Measurements from ENCODE around the gene PDLIM3.
A peak's percentile ranks its signal among the peaks of the same experiment; 100 is the strongest.
"Not testable (repeated sequence)": the region's sequence is repeated elsewhere in the genome, so short reads cannot be mapped to it uniquely, and the experiment has no call there.

The PDLIM3 gene

DNA sequence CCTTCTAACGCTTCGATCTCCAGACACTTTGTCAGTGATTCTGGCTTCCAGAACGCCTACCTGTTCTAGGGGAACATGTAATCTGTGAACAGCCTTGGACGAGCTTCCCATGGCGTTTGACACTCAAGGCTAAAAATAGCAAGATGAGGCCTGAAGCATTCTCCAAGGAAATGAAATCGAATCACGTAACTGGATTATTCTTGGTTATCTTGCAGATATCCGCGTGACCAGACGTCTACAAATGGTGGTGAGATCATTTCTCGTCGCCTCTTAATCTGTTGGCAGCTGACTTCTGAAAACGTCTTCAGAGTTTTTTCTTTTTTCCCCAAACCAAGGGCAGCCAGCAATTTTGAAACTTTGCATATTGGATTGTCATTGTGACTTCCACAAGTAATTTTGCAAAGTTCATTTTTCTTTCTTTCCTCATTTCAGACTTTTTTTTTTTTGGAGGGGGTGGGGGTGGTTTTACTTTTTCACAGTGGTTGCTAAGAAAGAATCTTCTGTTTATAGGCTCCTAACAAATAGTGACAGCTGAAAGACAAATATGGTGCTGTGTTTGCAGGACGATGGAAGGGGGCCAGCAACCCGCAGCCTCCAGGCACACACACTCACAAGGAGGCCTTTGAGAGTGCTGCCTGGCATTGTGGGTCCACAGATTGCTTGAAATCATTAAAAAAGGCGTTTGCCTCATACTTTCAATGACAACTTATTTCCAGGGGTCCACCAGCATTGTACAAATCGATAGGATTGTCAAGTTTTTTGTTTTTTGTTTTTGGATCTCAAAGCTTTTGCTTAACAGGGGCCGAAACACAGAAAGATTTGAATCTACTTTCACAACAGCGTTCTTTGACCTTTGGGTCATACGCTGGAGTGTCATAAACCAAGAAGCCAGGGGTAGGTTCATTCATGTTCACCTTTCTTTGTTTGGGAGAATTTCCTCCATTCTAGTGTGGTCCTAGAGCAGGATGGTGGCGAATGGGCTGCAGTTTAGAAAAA is 32.4 kb upstream of the PDLIM3 start:
- Histone ChIP-seq H3K36me3 (ENCODE audit: control insufficient read depth in 1 of 2, insufficient read depth in 2 of 2, low read length in 2 of 2) (no peaks in the 10 kb centered on the region), H3K9me3 (ENCODE audit: control insufficient read depth in 1 of 2, low read length in 2 of 2) (no peaks in the 10 kb centered on the region), H3K4me1 (ENCODE audit: control insufficient read depth in 1 of 2, insufficient read depth in 2 of 2, low read length in 2 of 2) (peaks cover 8 to 22% of the 10 kb centered on the region in 2 donors), H3K4me3 (ENCODE audit: low read depth in 1 of 2, low read length in 2 of 2) (no peak overlapping the region), H3K9ac (ENCODE audit: low read depth in 1 of 2, low read length in 2 of 2) (peak overlapping the region in 1 of 2 donors; percentile 13), H3K27ac (ENCODE audit: low read depth, low read length) (peak overlapping the region; percentile 23), H3K27me3 (ENCODE audit: control insufficient read depth in 1 of 2, insufficient read depth in 2 of 2, low read length in 2 of 2) (no peaks in the 10 kb centered on the region)

DNA sequence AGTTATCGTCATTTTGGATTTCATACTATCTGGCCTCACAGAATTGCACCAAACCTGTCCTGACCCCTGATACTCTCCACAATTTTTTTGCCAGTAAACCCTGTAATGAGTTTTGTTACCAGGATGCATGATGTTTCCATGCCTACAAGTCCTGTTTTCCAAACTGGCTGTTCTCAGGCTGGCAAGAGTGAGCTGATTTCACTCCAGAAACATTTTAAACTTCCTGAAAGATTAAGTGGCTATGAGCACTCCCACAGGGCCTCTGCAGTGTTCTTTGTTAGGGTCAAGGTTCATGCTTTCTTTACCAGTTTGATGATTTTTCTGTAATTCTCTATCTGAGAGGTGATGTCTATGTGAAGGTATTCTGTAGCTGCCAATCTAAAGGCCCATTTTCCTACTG is 31.7 kb upstream of the PDLIM3 start:
- Histone ChIP-seq H3K27me3 (ENCODE audit: control insufficient read depth in 1 of 2, insufficient read depth in 2 of 2, low read length in 2 of 2) (no peaks in the 10 kb centered on the region), H3K27ac (ENCODE audit: low read depth, low read length) (peak overlapping the region; percentile 55), H3K9me3 (ENCODE audit: control insufficient read depth in 1 of 2, low read length in 2 of 2) (no peaks in the 10 kb centered on the region), H3K4me3 (ENCODE audit: low read depth in 1 of 2, low read length in 2 of 2) (no peak overlapping the region), H3K9ac (ENCODE audit: low read depth in 1 of 2, low read length in 2 of 2) (peak overlapping the region in 1 of 2 donors; percentile 13), H3K36me3 (ENCODE audit: control insufficient read depth in 1 of 2, insufficient read depth in 2 of 2, low read length in 2 of 2) (no peaks in the 10 kb centered on the region), H3K4me1 (ENCODE audit: control insufficient read depth in 1 of 2, insufficient read depth in 2 of 2, low read length in 2 of 2) (peaks cover 8 to 22% of the 10 kb centered on the region in 2 donors)

DNA sequence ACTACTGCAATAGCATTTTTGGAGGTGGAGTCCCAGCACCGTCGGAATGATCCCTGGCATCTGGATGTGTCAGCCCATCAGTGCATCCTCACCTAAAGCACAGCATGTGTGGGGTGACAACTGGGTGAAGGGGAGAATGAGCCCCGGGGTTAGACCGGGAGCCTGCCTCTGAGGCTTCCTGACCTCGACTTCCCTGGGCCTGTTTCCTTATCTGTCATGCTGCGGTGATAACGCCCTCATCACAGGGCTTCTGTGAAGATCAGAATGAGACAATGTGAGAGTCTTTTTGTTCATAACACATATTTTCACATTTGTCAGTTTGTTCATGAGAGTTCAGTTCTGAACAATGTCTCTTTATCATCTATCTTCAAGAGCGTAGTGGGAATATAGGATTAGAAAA is 31.1 kb upstream of the PDLIM3 start:
- H3K27ac ChIP-seq (ENCODE audit: low read depth, low read length): peak overlapping the region; percentile 55
- H3K4me1 ChIP-seq (ENCODE audit: control insufficient read depth in 1 of 2, insufficient read depth in 2 of 2, low read length in 2 of 2): peaks cover 8 to 22% of the 10 kb centered on the region in 2 donors
- no peak overlapping the region for H3K4me3 ChIP-seq (ENCODE audit: low read depth in 1 of 2, low read length in 2 of 2)
- H3K9me3 ChIP-seq (ENCODE audit: control insufficient read depth in 1 of 2, low read length in 2 of 2): no peaks in the 10 kb centered on the region
- no peaks in the 10 kb centered on the region for H3K27me3 ChIP-seq (ENCODE audit: control insufficient read depth in 1 of 2, insufficient read depth in 2 of 2, low read length in 2 of 2)
- H3K36me3 ChIP-seq (ENCODE audit: control insufficient read depth in 1 of 2, insufficient read depth in 2 of 2, low read length in 2 of 2): no peaks in the 10 kb centered on the region
- no peak overlapping the region for H3K9ac ChIP-seq (ENCODE audit: low read depth in 1 of 2, low read length in 2 of 2)

DNA sequence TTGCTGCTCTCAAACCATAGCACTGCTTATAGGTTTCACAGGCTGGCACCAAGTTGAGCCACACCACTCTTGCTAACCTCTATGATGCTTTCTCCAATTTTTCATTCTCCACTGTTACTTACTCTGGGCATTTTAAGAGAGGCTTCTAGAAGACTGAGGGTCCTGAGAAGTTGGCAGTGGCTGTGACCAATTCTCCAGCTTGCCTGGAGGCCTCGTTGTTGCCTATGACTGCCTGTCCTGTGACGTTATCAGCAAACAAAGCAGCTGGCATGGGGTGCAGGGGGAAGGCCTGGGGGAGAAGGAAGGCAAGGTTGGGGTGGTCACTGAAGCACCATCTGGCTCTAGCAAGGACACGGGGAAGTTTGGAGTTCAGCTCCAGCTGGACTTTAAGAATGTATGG is 30.4 kb upstream of the PDLIM3 start:
- Histone ChIP-seq H3K4me3 (ENCODE audit: low read depth in 1 of 2, low read length in 2 of 2) (no peak overlapping the region), H3K36me3 (ENCODE audit: control insufficient read depth in 1 of 2, insufficient read depth in 2 of 2, low read length in 2 of 2) (no peaks in the 10 kb centered on the region), H3K9ac (ENCODE audit: low read depth in 1 of 2, low read length in 2 of 2) (no peak overlapping the region), H3K9me3 (ENCODE audit: control insufficient read depth in 1 of 2, low read length in 2 of 2) (no peaks in the 10 kb centered on the region), H3K27ac (ENCODE audit: low read depth, low read length) (no peak overlapping the region), H3K4me1 (ENCODE audit: control insufficient read depth in 1 of 2, insufficient read depth in 2 of 2, low read length in 2 of 2) (peaks cover 8 to 22% of the 10 kb centered on the region in 2 donors), H3K27me3 (ENCODE audit: control insufficient read depth in 1 of 2, insufficient read depth in 2 of 2, low read length in 2 of 2) (no peaks in the 10 kb centered on the region)

DNA sequence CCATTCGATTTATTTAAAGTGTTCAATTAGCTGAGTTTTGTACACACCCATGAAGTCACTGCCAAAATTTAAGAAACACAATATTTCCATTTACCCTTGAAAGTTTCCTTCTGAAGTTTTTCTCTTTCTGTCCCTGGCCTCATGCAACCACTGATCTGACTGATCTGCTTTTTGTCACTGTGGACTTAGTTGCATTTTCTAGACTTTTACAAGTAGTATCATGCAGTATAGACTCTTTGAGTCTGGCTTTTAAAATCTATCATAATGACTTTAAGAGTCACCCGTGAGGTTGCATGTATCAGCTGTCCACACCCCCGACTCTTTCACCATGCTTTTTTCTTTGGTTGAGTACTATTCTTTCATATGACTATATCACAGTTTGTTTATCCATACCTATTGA is 29.0 kb upstream of the PDLIM3 start:
- Histone ChIP-seq H3K9ac (ENCODE audit: low read depth in 1 of 2, low read length in 2 of 2) (no peak overlapping the region), H3K27ac (ENCODE audit: low read depth, low read length) (no peak overlapping the region), H3K9me3 (ENCODE audit: control insufficient read depth in 1 of 2, low read length in 2 of 2) (no peaks in the 10 kb centered on the region), H3K4me3 (ENCODE audit: low read depth in 1 of 2, low read length in 2 of 2) (no peak overlapping the region), H3K27me3 (ENCODE audit: control insufficient read depth in 1 of 2, insufficient read depth in 2 of 2, low read length in 2 of 2) (no peaks in the 10 kb centered on the region), H3K4me1 (ENCODE audit: control insufficient read depth in 1 of 2, insufficient read depth in 2 of 2, low read length in 2 of 2) (peaks cover 8 to 22% of the 10 kb centered on the region in 2 donors), H3K36me3 (ENCODE audit: control insufficient read depth in 1 of 2, insufficient read depth in 2 of 2, low read length in 2 of 2) (no peaks in the 10 kb centered on the region)

DNA sequence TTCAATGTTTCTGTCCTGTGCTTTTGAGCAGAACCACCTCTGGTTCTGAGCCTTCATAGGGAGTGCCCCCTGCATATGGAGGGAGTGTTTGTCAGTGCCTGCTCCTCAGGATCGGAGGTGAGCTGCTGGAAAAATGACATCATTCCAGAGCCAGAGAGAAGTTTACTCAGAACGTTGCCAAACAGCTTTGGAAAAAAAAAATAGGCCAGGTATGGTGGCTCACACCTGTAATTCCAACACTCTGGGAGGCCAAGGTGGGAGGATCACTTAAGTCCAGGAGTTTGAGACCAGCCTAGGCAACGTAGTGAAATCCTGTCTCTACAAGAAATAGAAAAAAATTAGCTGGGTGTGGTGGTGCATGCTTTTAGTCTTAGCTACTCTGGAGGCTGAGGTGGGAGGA is 27.2 kb upstream of the PDLIM3 start:
- Histone ChIP-seq H3K9ac (ENCODE audit: low read depth in 1 of 2, low read length in 2 of 2) (no peak overlapping the region), H3K36me3 (ENCODE audit: control insufficient read depth in 1 of 2, insufficient read depth in 2 of 2, low read length in 2 of 2) (no peaks in the 10 kb centered on the region), H3K27ac (ENCODE audit: low read depth, low read length) (no peak overlapping the region), H3K4me1 (ENCODE audit: control insufficient read depth in 1 of 2, insufficient read depth in 2 of 2, low read length in 2 of 2) (peaks cover 8 to 11% of the 10 kb centered on the region in 2 donors), H3K27me3 (ENCODE audit: control insufficient read depth in 1 of 2, insufficient read depth in 2 of 2, low read length in 2 of 2) (no peaks in the 10 kb centered on the region), H3K4me3 (ENCODE audit: low read depth in 1 of 2, low read length in 2 of 2) (no peak overlapping the region), H3K9me3 (ENCODE audit: control insufficient read depth in 1 of 2, low read length in 2 of 2) (no peaks in the 10 kb centered on the region)

DNA sequence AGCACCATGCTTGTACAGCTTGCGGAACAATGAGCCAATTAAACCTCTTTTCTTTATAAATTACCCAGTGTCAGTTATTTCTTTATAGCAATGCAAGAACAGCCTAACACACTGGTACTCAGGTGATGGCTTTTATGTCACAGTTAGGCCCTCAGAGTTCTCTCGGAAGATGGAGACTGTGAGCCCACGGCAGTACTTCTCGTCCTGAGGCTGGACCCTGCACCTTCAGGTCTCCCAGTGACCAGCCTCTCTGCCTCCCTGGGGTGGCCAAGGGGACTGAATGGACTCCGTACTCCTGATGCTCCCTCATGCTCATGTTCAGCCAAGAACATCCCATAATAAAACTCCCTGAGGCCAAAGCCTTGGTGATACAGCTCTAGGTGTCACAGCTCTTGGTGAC is 25.0 kb upstream of the PDLIM3 start:
- Histone ChIP-seq H3K9ac (ENCODE audit: low read depth in 1 of 2, low read length in 2 of 2) (no peak overlapping the region), H3K36me3 (ENCODE audit: control insufficient read depth in 1 of 2, insufficient read depth in 2 of 2, low read length in 2 of 2) (no peaks in the 10 kb centered on the region), H3K27ac (ENCODE audit: low read depth, low read length) (no peak overlapping the region), H3K4me1 (ENCODE audit: control insufficient read depth in 1 of 2, insufficient read depth in 2 of 2, low read length in 2 of 2) (no peaks in the 10 kb centered on the region), H3K9me3 (ENCODE audit: control insufficient read depth in 1 of 2, low read length in 2 of 2) (no peaks in the 10 kb centered on the region), H3K4me3 (ENCODE audit: low read depth in 1 of 2, low read length in 2 of 2) (no peak overlapping the region), H3K27me3 (ENCODE audit: control insufficient read depth in 1 of 2, insufficient read depth in 2 of 2, low read length in 2 of 2) (no peaks in the 10 kb centered on the region)

DNA sequence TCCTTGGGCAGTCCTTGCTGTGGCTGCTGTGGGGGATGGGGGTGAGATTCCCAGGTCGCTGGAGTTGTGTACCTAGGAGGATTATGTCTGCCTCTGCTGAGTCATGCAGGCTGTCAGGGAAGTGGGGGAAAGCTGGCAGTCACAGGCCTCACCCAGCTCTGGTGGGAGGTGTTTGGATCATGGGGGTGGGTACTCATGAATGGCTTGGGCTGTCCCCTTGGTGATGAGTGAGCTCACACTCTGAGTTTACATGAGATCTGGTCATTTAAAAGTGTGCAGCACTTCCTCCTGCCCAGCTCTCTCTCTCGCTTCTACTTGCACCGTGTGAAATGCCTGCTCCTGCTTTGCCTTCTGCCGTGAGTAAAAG is 24.6 kb upstream of the PDLIM3 start:
- Histone ChIP-seq H3K9me3 (ENCODE audit: control insufficient read depth in 1 of 2, low read length in 2 of 2) (no peaks in the 10 kb centered on the region), H3K27ac (ENCODE audit: low read depth, low read length) (no peak overlapping the region), H3K9ac (ENCODE audit: low read depth in 1 of 2, low read length in 2 of 2) (no peak overlapping the region), H3K4me1 (ENCODE audit: control insufficient read depth in 1 of 2, insufficient read depth in 2 of 2, low read length in 2 of 2) (no peaks in the 10 kb centered on the region), H3K4me3 (ENCODE audit: low read depth in 1 of 2, low read length in 2 of 2) (no peak overlapping the region), H3K27me3 (ENCODE audit: control insufficient read depth in 1 of 2, insufficient read depth in 2 of 2, low read length in 2 of 2) (no peaks in the 10 kb centered on the region), H3K36me3 (ENCODE audit: control insufficient read depth in 1 of 2, insufficient read depth in 2 of 2, low read length in 2 of 2) (no peaks in the 10 kb centered on the region)

DNA sequence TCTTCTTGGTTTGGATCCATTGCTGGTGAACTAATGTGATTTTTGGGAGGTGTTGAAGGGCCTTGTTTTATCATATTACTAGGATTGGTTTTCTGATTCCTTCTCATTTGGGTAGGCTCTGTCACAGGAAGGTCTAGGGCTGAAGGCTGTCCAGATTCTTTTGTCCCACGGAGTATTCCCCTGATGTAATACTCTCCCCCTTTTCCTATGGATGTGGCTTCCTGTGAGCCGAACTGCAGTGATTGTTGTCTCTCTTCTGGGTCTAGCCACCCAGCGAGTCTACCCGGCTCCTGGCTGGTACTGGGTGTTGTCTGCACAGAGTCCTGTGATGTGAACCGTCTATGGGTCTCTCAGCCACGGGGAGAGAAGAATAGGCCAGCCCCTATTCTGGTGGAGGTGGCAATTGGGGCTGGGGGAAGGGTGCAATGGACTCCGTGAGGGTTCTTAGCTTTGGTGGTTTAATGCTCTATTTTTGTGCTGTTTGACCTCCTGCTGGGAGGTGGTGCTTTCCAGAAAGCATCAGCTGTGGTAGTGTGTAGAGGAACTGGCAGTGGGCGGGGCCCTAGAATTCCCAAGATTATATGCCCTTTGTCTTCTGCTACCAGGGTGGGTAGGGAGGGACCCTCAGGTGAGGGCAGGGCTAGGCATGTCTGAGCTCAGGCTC is 24.1 kb upstream of the PDLIM3 start:
- not testable (repeated sequence) for H3K36me3 ChIP-seq (ENCODE audit: control insufficient read depth in 1 of 2, insufficient read depth in 2 of 2, low read length in 2 of 2); H3K27ac ChIP-seq (ENCODE audit: low read depth, low read length); H3K9ac ChIP-seq (ENCODE audit: low read depth in 1 of 2, low read length in 2 of 2); H3K9me3 ChIP-seq (ENCODE audit: control insufficient read depth in 1 of 2, low read length in 2 of 2); H3K27me3 ChIP-seq (ENCODE audit: control insufficient read depth in 1 of 2, insufficient read depth in 2 of 2, low read length in 2 of 2); H3K4me3 ChIP-seq (ENCODE audit: low read depth in 1 of 2, low read length in 2 of 2); H3K4me1 ChIP-seq (ENCODE audit: control insufficient read depth in 1 of 2, insufficient read depth in 2 of 2, low read length in 2 of 2)

DNA sequence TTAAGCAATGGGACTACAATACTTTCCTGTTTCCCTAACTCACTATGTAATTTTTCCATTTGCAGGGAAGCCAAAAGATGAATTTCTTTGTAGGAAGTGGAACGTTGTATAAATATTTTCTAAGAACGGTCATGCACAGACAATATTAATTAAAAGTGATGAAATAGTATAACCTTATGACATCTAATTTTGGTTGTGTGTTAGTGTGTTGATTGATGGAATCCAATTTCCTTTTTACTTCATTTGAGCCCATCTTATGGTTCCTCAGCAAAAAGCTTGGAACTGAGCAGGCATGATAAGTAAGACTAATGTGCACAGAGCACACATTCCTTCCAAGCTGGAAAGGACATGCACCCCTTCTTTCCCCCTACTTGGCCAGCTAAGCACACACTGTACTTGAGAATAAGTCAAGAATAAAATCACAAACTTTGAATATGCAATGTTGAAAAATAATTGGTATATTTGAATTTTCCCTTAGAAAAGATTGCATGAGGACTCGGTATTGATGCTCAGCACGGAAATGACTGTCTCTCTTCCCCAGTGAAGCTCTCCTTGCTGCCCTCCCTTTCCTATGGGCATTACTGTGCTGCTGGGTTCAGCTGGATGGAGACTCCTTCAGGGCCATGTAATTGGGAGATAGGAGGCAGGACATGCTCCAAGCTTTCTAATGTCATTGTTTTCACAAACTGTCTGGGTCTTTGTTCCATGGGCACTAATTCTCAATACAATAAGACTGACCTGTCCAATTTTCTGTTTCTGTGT is 19.2 kb upstream of the PDLIM3 start:
- Histone ChIP-seq H3K27ac (ENCODE audit: low read depth, low read length) (no peak overlapping the region), H3K9ac (ENCODE audit: low read depth in 1 of 2, low read length in 2 of 2) (no peak overlapping the region), H3K4me1 (ENCODE audit: control insufficient read depth in 1 of 2, insufficient read depth in 2 of 2, low read length in 2 of 2) (no peaks in the 10 kb centered on the region), H3K9me3 (ENCODE audit: control insufficient read depth in 1 of 2, low read length in 2 of 2) (no peaks in the 10 kb centered on the region), H3K27me3 (ENCODE audit: control insufficient read depth in 1 of 2, insufficient read depth in 2 of 2, low read length in 2 of 2) (no peaks in the 10 kb centered on the region), H3K4me3 (ENCODE audit: low read depth in 1 of 2, low read length in 2 of 2) (no peak overlapping the region), H3K36me3 (ENCODE audit: control insufficient read depth in 1 of 2, insufficient read depth in 2 of 2, low read length in 2 of 2) (no peaks in the 10 kb centered on the region)

Data from duodenal mucosa (tissue), 2 donors.